Measurements from ENCODE around the gene BAIAP2L2.
"Not testable (repeated sequence)": the region's sequence is repeated elsewhere in the genome, so short reads cannot be mapped to it uniquely, and the experiment has no call there.

Gene BAIAP2L2

GRCh38 chr22:38153821-38154562 is 43.5 kb upstream of the BAIAP2L2 start:
- no peak for TF ChIP-seq EZH2phosphoT487 (IDR thresholded peaks at IDR 0.05; ENCODE audit: borderline replicate concordance, low read length)
- TF ChIP-seq, protein P1, sequence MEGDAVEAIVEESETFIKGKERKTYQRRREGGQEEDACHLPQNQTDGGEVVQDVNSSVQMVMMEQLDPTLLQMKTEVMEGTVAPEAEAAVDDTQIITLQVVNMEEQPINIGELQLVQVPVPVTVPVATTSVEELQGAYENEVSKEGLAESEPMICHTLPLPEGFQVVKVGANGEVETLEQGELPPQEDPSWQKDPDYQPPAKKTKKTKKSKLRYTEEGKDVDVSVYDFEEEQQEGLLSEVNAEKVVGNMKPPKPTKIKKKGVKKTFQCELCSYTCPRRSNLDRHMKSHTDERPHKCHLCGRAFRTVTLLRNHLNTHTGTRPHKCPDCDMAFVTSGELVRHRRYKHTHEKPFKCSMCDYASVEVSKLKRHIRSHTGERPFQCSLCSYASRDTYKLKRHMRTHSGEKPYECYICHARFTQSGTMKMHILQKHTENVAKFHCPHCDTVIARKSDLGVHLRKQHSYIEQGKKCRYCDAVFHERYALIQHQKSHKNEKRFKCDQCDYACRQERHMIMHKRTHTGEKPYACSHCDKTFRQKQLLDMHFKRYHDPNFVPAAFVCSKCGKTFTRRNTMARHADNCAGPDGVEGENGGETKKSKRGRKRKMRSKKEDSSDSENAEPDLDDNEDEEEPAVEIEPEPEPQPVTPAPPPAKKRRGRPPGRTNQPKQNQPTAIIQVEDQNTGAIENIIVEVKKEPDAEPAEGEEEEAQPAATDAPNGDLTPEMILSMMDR (IDR thresholded peaks at IDR 0.05; ENCODE audit: low read depth, low read length, poor library complexity, severe bottlenecking), result no peak
- no peaks in the 10 kb centered on the region for H3K9me3 ChIP-seq (ENCODE audit: control insufficient read depth, insufficient read depth, low read length)
- H3K36me3 ChIP-seq (ENCODE audit: control insufficient read depth, low read length), result no peaks in the 10 kb centered on the region
- no peaks in the 10 kb centered on the region for H4K20me1 ChIP-seq (ENCODE audit: control insufficient read depth, insufficient read depth, low read depth, low read length)
- H3K27me3 ChIP-seq (ENCODE audit: control insufficient read depth, low read length), result no peaks in the 10 kb centered on the region
- no peaks in the 10 kb centered on the region for H3K79me2 ChIP-seq (ENCODE audit: control insufficient read depth, low read length)
- no peak overlapping the region for H3K4me3 ChIP-seq (ENCODE audit: low read length)
- no peak overlapping the region for H3K27ac ChIP-seq (ENCODE audit: low read depth, low read length)
- H3K4me1 ChIP-seq (ENCODE audit: control insufficient read depth, low read length), result no peaks in the 10 kb centered on the region
- H3K4me2 ChIP-seq (ENCODE audit: low read length), result no peak overlapping the region
- H3K9me2 ChIP-seq (replicated peaks; ENCODE audit: control insufficient read depth, low read length), result no peaks in the 10 kb centered on the region
- no peaks in the 10 kb centered on the region for H3F3A ChIP-seq (ENCODE audit: control insufficient read depth, insufficient read depth)

- peaks cover 7% of the 10 kb centered on the region for H3K4me1 ChIP-seq (ENCODE audit: control insufficient read depth, low read length)
- TF ChIP-seq, protein P1 (IDR thresholded peaks at IDR 0.05; ENCODE audit: low read depth, low read length, poor library complexity, severe bottlenecking), result no peak
- H3K27me3 ChIP-seq (ENCODE audit: control insufficient read depth, low read length), result no peaks in the 10 kb centered on the region
- no peaks in the 10 kb centered on the region for H3K9me3 ChIP-seq (ENCODE audit: control insufficient read depth, insufficient read depth, low read length)
- H3F3A ChIP-seq (ENCODE audit: control insufficient read depth, insufficient read depth), result no peaks in the 10 kb centered on the region
- H3K79me2 ChIP-seq (ENCODE audit: control insufficient read depth, low read length), result no peaks in the 10 kb centered on the region
- H3K27ac ChIP-seq (ENCODE audit: low read depth, low read length), result no peak overlapping the region
- H3K36me3 ChIP-seq (ENCODE audit: control insufficient read depth, low read length), result no peaks in the 10 kb centered on the region
- no peak overlapping the region for H3K4me3 ChIP-seq (ENCODE audit: low read length)
- H3K9me2 ChIP-seq (replicated peaks; ENCODE audit: control insufficient read depth, low read length), result no peaks in the 10 kb centered on the region
- no peaks in the 10 kb centered on the region for H4K20me1 ChIP-seq (ENCODE audit: control insufficient read depth, insufficient read depth, low read depth, low read length)
- H3K4me2 ChIP-seq (ENCODE audit: low read length), result no peak overlapping the region
These were observed 40.6 kb upstream of the BAIAP2L2 start for GRCh38 chr22:38151126-38151500.

DNA sequence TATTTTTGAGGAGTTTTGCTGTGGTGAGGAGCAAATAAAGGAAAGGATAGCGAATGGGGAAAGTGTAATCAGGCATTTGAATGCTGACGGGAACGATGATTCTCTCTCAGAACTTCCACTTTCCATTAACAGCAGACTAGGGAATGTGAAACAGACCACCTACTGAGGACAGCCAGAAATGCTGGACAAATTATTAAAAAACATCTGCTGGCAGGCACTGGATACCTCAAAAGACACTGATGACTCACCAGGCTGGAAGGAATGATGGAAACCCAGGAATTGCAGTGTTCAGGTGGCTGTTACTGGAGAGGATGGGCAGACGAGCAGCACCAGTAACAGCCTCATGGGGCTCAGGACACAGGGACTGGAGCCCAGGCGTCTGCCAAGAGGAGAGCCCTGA is 37.8 kb upstream of the BAIAP2L2 start:
- Histone ChIP-seq H3K79me2 (ENCODE audit: control insufficient read depth, low read length) (no peaks in the 10 kb centered on the region), H3F3A (ENCODE audit: control insufficient read depth, insufficient read depth) (no peaks in the 10 kb centered on the region), H4K20me1 (ENCODE audit: control insufficient read depth, insufficient read depth, low read depth, low read length) (no peaks in the 10 kb centered on the region), H3K9me3 (ENCODE audit: control insufficient read depth, insufficient read depth, low read length) (no peaks in the 10 kb centered on the region), H3K36me3 (ENCODE audit: control insufficient read depth, low read length) (no peaks in the 10 kb centered on the region), H3K27ac (ENCODE audit: low read depth, low read length) (no peak overlapping the region), H3K27me3 (ENCODE audit: control insufficient read depth, low read length) (no peaks in the 10 kb centered on the region), H3K4me3 (ENCODE audit: low read length) (no peak overlapping the region), H3K4me1 (ENCODE audit: control insufficient read depth, low read length) (peaks cover 7% of the 10 kb centered on the region), H3K9me2 (replicated peaks; ENCODE audit: control insufficient read depth, low read length) (no peaks in the 10 kb centered on the region), H3K4me2 (ENCODE audit: low read length) (no peak overlapping the region)
- TF ChIP-seq EZH2phosphoT487 (IDR thresholded peaks at IDR 0.05; ENCODE audit: borderline replicate concordance, low read length), result no peak
- TF ChIP-seq, protein P1 (IDR thresholded peaks at IDR 0.05; ENCODE audit: low read depth, low read length, poor library complexity, severe bottlenecking), result no peak

DNA sequence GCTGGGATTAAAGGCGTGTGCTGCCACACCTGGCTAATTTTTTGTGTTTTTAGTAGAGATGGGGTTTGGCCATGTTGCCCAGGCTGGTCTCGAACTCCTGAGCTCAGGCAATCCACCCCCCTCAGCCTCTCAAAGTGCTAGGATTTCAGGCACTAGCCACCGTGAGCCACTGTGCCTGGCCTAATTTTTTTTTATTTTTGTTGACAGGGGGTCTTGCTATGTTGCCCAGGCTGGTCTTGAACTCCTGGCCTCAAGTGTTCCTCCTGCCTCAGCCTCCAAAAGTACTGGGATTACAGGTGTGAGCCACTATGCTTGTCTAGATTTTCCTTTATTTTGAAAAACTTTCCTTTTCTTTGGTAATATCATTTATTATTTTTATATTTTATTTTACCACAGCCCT is 35.7 kb upstream of the BAIAP2L2 start:
- H3K4me2 ChIP-seq (ENCODE audit: low read length); H3K4me1 ChIP-seq (ENCODE audit: control insufficient read depth, low read length); H3K9me2 ChIP-seq (replicated peaks; ENCODE audit: control insufficient read depth, low read length); H3K27me3 ChIP-seq (ENCODE audit: control insufficient read depth, low read length); H3K36me3 ChIP-seq (ENCODE audit: control insufficient read depth, low read length); H4K20me1 ChIP-seq (ENCODE audit: control insufficient read depth, insufficient read depth, low read depth, low read length); H3F3A ChIP-seq (ENCODE audit: control insufficient read depth, insufficient read depth); H3K27ac ChIP-seq (ENCODE audit: low read depth, low read length); H3K79me2 ChIP-seq (ENCODE audit: control insufficient read depth, low read length); H3K9me3 ChIP-seq (ENCODE audit: control insufficient read depth, insufficient read depth, low read length); H3K4me3 ChIP-seq (ENCODE audit: low read length): not testable (repeated sequence)

Measured in DOHH2 (cell line).